Upper lobe of right lung (tissue), 1 donor: ENCODE results near the gene ZFAND6. TPM values are rescaled to one million over a fixed set of nuclear protein-coding genes. Genes with fewer than 3 reads are reported as not detected.

ENCODE experiments used
- ATAC-seq: fragments of 200-7000 bp; cut with Tn5 transposase; one replicate; pipeline ENCODE4 v1.9.1; 2020; ENCODE audit warnings: mild to moderate bottlenecking, moderate library complexity
- DNase-seq: peaks from one replicate; pipeline ENCODE4 v3.0.0-alpha.2; 2020
- H3K27ac ChIP-seq: fragments of 200-600 bp; one replicate; pipeline ENCODE4 v1.8.0; 2022
- H3K27me3 ChIP-seq: fragments of 200-600 bp; one replicate; pipeline ENCODE4 v1.8.0; 2022; ENCODE audit warnings: mild to moderate bottlenecking
- H3K36me3 ChIP-seq: fragments of 200-600 bp; one replicate; pipeline ENCODE4 v1.8.0; 2022
- H3K4me1 ChIP-seq: fragments of 200-600 bp; one replicate; pipeline ENCODE4 v1.8.0; 2022
- H3K4me3 ChIP-seq: fragments of 200-600 bp; one replicate; pipeline ENCODE4 v1.8.0; 2022; ENCODE audit warnings: mild to moderate bottlenecking
- H3K9me3 ChIP-seq: fragments of 200-600 bp; one replicate; pipeline ENCODE4 v1.8.0; 2022
- intact Hi-C: fragments of 100-400 bp; cut with DNase I; formaldehyde crosslinking; loops from one replicate; pipeline ENCODE4 v1.11.0; 2022
- total RNA-seq: library from RNA; stranded (reverse); fragmentation: NEBNext Ultra II Directional; extraction: Animal tissue kit (Norgen Biotek cat#: 25700); gene quantifications from one replicate; pipeline ENCODE4 v1.2.1, GENCODE V29; 2021
- TF ChIP-seq, protein P1 (sequence below): fragments of 200-600 bp; IDR thresholded peaks from one replicate; pipeline ENCODE4 v1.8.0; 2022; ENCODE audit warnings: antibody characterized with exemption
- donor health status: DM: no; HTN: yes; CAD: no; lungs with severe emphysema.

Gene ZFAND6
- total RNA-seq, 1 donor from 2014 or later = 79.5 TPM

DNA sequence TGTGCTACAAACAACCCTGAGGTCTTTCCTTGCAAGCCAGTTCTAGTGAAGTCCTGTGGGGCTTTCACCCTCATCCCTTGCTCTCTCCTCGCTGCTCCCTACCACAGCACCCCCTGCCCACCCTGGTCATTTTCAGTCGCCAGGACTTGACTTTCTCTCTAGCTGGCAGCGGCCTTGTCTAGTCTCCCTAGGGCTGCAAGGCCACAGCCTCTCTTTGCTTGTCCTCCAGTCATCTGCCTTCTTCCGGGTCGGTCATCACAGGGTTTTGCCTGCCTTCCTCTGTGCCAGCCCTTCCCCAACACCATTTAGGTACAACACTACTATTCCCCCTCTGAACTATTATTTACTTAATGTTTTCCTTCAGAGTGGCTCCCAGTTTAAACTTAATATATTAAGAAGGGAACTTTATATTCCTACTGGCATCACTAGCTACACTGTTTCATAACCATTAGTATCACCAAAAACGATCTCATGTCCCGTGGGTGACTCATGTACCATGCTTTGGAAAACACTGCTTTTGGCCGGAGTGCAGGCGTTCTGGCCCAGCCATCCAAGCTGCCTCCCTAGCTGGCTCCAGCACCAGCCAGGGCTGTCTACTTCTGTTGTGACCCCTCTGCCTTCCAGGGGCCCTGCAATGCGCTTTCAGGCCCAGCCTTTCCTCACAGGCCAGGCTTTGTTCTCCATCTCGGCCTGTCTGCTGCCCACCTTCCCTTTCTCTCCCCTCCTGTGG is 114.7 kb downstream of the ZFAND6 start:
- H3K9me3 ChIP-seq = no peaks in the 10 kb centered on the region
- H3K27me3 ChIP-seq = no peaks in the 10 kb centered on the region
- intact Hi-C loops = no loop called here
- TF ChIP-seq, protein P1, sequence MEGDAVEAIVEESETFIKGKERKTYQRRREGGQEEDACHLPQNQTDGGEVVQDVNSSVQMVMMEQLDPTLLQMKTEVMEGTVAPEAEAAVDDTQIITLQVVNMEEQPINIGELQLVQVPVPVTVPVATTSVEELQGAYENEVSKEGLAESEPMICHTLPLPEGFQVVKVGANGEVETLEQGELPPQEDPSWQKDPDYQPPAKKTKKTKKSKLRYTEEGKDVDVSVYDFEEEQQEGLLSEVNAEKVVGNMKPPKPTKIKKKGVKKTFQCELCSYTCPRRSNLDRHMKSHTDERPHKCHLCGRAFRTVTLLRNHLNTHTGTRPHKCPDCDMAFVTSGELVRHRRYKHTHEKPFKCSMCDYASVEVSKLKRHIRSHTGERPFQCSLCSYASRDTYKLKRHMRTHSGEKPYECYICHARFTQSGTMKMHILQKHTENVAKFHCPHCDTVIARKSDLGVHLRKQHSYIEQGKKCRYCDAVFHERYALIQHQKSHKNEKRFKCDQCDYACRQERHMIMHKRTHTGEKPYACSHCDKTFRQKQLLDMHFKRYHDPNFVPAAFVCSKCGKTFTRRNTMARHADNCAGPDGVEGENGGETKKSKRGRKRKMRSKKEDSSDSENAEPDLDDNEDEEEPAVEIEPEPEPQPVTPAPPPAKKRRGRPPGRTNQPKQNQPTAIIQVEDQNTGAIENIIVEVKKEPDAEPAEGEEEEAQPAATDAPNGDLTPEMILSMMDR = no peak
- peaks cover 18% of the 10 kb centered on the region for H3K36me3 ChIP-seq
- H3K27ac ChIP-seq = no peak overlapping the region
- no peak overlapping the region for H3K4me3 ChIP-seq
- H3K4me1 ChIP-seq = no peaks in the 10 kb centered on the region
- no peak for ATAC-seq
- DNase-seq = no peak

DNA sequence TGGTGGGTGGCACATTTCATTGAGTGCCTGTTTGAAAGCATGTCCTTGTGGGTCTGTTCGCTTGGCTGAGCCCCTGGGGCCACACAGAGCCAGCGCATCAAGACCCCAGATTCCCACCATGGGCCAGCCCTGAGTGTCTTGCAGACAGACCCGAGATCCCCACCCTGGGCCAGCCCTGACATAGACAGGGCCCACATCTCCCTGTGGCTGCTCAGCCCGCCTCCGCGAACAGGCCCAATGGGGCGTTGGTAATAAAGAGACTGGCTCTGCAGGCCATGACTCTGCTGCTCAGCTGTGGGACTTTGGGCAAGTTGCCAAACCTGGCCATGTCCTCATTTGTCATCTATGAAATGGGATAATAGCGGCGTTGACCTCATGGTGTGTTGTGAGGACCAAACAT is 116.0 kb downstream of the ZFAND6 start:
- Histone ChIP-seq H3K27ac (no peak overlapping the region), H3K4me3 (no peak overlapping the region), H3K27me3 (no peaks in the 10 kb centered on the region), H3K9me3 (no peaks in the 10 kb centered on the region), H3K36me3 (peaks cover 26% of the 10 kb centered on the region), H3K4me1 (no peaks in the 10 kb centered on the region)
- ATAC-seq (no peak), DNase-seq (no peak)
- TF ChIP-seq, protein P1 = no peak
- intact Hi-C loops = no loop called here

DNA sequence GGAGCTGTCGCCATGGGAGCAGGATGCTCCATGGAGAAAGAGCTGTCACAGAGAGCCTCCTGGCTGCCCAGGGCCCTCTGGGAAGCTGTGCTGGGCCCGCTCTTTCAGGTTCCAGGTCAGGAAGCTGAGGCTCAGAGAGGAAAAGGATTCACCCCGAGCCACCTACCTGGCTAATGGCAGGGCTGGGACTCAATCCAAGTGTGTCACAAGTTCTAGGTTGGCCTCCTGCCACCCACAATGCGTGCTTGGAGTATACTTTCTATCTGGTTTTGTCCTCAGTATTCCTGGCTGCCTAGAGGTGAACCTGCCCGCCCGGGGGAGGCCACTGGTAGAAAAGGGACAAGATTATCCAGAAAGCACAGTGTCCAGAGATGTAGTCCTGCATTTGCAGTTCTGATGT is 117.0 kb downstream of the ZFAND6 start:
- Histone ChIP-seq H3K36me3 (peaks cover 35% of the 10 kb centered on the region), H3K27ac (no peak overlapping the region), H3K4me3 (no peak overlapping the region), H3K27me3 (no peaks in the 10 kb centered on the region), H3K4me1 (no peaks in the 10 kb centered on the region), H3K9me3 (no peaks in the 10 kb centered on the region)
- no peak for DNase-seq
- TF ChIP-seq, protein P1 = no peak
- intact Hi-C loops = no loop called here
- no peak for ATAC-seq

DNA sequence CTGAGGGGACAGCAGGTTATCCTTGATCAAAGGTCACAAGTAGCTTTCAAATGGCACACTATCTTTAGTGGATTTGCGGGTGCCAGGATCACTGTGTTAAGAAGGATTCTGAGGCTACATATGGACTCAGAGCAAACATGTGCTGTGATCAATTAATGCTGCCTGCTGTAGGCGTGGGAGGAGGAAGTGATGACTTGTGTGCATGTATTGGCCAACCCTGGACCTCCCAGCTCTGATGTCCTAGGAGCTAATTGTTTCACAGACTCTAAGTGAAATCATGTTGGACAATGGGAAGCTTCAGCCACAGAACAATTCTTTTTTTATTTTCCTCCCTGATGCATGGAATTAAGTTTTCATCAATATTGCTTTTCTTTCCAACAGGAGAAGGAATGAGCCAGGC is 117.7 kb downstream of the ZFAND6 start:
- TF ChIP-seq, protein P1 = no peak
- intact Hi-C loops = no loop called here
- Histone ChIP-seq H3K27ac (no peak overlapping the region), H3K4me1 (no peaks in the 10 kb centered on the region), H3K4me3 (no peak overlapping the region), H3K9me3 (no peaks in the 10 kb centered on the region), H3K36me3 (peaks cover 35% of the 10 kb centered on the region), H3K27me3 (no peaks in the 10 kb centered on the region)
- ATAC-seq (no peak), DNase-seq (no peak)

DNA sequence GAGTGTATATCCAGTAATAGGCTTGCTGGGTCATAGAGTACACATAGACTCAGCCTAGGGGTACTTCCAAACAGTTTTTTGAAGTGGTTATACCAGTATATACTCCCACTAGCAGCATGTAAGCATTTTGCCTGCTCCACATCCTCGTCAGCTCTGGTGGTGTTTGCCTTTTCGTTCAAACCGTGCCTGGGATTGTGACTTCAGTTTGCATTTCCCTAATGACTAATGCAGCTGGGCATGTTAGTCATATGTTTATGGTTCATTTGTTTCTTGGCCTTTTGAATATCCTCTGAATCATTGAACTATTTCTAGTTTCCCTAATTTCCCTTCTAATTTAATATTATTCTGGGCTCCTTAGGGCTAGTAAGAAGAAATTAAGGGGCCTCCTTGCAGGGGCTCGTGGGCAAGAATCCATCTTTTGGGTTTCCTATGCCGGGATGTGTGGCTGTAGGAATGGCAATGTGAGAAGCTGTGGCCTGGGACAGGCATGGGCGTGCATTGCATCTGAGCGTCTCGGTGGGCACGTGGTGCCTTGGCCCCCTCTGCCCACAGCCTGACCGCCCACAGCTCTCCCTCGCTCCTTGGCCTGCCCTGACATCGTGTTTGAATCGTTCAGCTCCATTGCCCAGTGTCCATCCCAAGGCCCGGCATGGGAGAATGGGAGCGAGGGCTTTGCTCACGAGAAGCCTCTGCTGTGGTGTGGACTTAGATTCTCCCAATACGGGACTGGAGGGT is 119.7 kb downstream of the ZFAND6 start:
- H3K4me3 ChIP-seq = no peak overlapping the region
- DNase-seq = no peak
- H3K4me1 ChIP-seq = no peaks in the 10 kb centered on the region
- H3K27me3 ChIP-seq = no peaks in the 10 kb centered on the region
- no peaks in the 10 kb centered on the region for H3K9me3 ChIP-seq
- intact Hi-C loops = no loop called here
- no peak overlapping the region for H3K27ac ChIP-seq
- TF ChIP-seq, protein P1 = no peak
- peaks cover 47% of the 10 kb centered on the region for H3K36me3 ChIP-seq
- ATAC-seq = no peak
